Mononuclear cell (primary cell): ENCODE results near the gene HDAC2. TPM values are rescaled to one million over a fixed set of nuclear protein-coding genes. Genes with fewer than 3 reads are reported as not detected.
"Not testable (repeated sequence)": the region's sequence is repeated elsewhere in the genome, so short reads cannot be mapped to it uniquely, and the experiment has no call there.

Source experiments
- H3K27me3 ChIP-seq: 2 replicates; pipeline ENCODE4 v1.6.0; 2011; ENCODE audit warnings: low read length, control low read depth; ENCODE audit not compliant: insufficient read depth
- H3K4me1 ChIP-seq: 2 replicates; pipeline ENCODE4 v1.5.1; 2011; ENCODE audit warnings: mild to moderate bottlenecking, low read length, control low read depth; ENCODE audit not compliant: insufficient read depth
- H3K4me3 ChIP-seq: 2 replicates; pipeline ENCODE4 v1.5.1; 2011; ENCODE audit warnings: mild to moderate bottlenecking, low read length, moderate library complexity
- H3K9me3 ChIP-seq: 2 replicates; pipeline ENCODE4 v1.5.1; 2011; ENCODE audit warnings: low read depth, mild to moderate bottlenecking, control low read depth, low read length
- total RNA-seq: library from RNA; depleted of rRNA; stranded (reverse); fragments of >200 nt; gene quantifications from one replicate; pipeline ENCODE4 v1.2.3, GENCODE V29; 2012

Gene HDAC2
- total RNA-seq, 1 donor, result 33.6 TPM

GRCh38 chr6:113949499-113949898, 21.4 kb downstream of the HDAC2 start:
- H3K4me1 ChIP-seq, result no peaks in the 10 kb centered on the region

GRCh38 chr6:113944701-113945100, 26.2 kb downstream of the HDAC2 start:
- no peak overlapping the region for H3K4me3 ChIP-seq
- H3K9me3 ChIP-seq, result no peaks in the 10 kb centered on the region
- no peaks in the 10 kb centered on the region for H3K27me3 ChIP-seq
- H3K4me1 ChIP-seq, result no peaks in the 10 kb centered on the region

More at GRCh38 chr6:113949499-113949898, 21.4 kb downstream of the HDAC2 start:
- Histone ChIP-seq H3K4me3 (no peak overlapping the region), H3K9me3 (no peaks in the 10 kb centered on the region), H3K27me3 (no peaks in the 10 kb centered on the region)

- Histone ChIP-seq H3K9me3 (no peaks in the 10 kb centered on the region), H3K4me1 (no peaks in the 10 kb centered on the region), H3K27me3 (no peaks in the 10 kb centered on the region), H3K4me3 (no peak overlapping the region)
Measured at GRCh38 chr6:113939825-113940224, 31.1 kb downstream of the HDAC2 start.

DNA sequence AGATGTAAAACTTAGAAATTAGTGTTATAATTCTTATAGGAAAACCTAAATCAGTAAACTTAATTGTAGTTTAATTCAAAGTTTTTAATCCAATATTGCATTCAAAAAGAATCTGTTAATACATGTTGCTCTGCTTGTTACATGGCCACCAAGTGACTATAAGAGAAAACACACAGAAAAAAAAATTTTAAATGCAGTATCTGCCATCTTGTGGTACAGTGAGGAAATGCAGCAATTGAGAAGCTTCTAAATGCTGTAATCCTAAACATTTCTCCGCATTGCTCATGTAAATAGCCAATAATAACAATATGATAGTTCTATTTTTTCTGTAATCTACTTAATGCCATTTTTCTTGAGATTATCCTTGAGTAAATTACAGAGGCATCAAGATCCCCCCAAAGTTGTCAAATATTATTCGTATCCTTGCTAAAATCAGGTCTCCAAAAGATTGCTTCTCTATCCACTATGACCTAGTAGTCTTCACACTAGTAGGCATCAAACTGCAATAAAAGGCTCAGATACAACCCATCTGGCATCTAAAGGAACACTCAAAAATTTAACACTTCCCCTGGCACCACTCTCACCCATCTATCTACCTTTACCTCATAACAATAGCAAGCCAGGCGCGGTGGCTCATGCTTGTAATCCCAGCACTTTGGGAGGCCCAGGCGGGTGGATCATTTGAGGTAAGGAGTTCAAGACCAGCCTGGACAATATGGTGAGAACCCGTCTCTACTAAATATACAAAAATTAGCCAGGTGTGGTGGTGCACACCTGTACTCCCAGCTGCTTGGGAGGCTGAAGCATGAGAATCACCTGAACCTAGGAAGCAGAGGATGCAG, 34.6 kb downstream of the HDAC2 start:
- Histone ChIP-seq H3K4me1 (no peaks in the 10 kb centered on the region), H3K4me3 (no peak overlapping the region)

DNA sequence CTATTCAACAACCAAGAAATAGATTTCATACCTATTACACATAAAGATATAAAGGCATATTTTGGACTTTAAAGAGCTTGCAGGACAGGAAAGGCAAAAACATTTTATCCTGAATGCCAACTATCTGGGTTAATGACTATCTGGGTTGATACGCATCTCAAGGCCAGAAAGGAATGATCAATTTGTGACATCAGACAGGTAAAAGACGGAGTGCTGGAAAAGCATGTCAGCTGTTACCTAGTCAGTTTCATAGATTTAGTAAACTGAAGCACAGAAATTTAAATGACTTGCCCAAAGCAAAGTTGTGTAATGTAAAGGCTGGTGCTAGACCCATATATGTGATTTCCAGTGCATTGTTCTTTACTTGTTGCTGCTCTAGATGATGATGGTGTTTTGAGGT, 36.8 kb downstream of the HDAC2 start:
- H3K4me3 ChIP-seq, result no peak overlapping the region
- peaks cover 8% of the 10 kb centered on the region for H3K9me3 ChIP-seq
- no peaks in the 10 kb centered on the region for H3K4me1 ChIP-seq
- H3K27me3 ChIP-seq, result no peaks in the 10 kb centered on the region

More for the DNA sequence above, 34.6 kb downstream of the HDAC2 start:
- H3K27me3 ChIP-seq, result no peaks in the 10 kb centered on the region
- H3K9me3 ChIP-seq, result no peaks in the 10 kb centered on the region

- H3K27me3 ChIP-seq, H3K4me1 ChIP-seq, H3K4me3 ChIP-seq: not testable (repeated sequence)
- peaks cover 18% of the 10 kb centered on the region for H3K9me3 ChIP-seq
Measured at GRCh38 chr6:113931907-113932306, 39.0 kb downstream of the HDAC2 start.

DNA sequence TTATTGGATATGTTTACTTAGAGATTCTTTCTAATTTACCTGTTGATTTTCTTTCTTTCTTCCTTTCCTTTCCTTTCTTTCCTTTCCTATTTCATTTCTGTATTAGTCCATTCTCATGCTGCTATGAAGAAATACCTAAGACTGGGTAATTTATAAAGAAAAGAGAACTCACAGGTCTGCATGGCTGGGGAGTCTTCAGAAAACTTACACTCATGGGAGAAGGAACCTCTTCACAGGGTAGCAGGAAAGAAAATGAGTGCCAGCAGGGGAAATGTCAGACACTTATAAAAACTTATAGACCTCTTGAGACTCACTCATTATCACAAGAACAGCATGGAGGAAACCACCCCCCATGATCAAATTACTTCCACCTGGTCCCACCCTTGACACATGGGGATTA, 40.8 kb downstream of the HDAC2 start:
- H3K4me1 ChIP-seq, result no peaks in the 10 kb centered on the region
- H3K9me3 ChIP-seq, result peaks cover 18% of the 10 kb centered on the region
- no peaks in the 10 kb centered on the region for H3K27me3 ChIP-seq
- no peak overlapping the region for H3K4me3 ChIP-seq

- no peaks in the 10 kb centered on the region for H3K27me3 ChIP-seq
- no peaks in the 10 kb centered on the region for H3K4me1 ChIP-seq
- no peak overlapping the region for H3K4me3 ChIP-seq
- H3K9me3 ChIP-seq, result peaks cover 18% of the 10 kb centered on the region
Measured at GRCh38 chr6:113927001-113927400, 43.9 kb downstream of the HDAC2 start.

GRCh38 chr6:113925378-113925777, 45.6 kb downstream of the HDAC2 start:
- H3K27me3 ChIP-seq, result no peaks in the 10 kb centered on the region
- H3K4me1 ChIP-seq, result peaks cover 5% of the 10 kb centered on the region
- H3K4me3 ChIP-seq, result no peak overlapping the region
- peaks cover 18% of the 10 kb centered on the region for H3K9me3 ChIP-seq

DNA sequence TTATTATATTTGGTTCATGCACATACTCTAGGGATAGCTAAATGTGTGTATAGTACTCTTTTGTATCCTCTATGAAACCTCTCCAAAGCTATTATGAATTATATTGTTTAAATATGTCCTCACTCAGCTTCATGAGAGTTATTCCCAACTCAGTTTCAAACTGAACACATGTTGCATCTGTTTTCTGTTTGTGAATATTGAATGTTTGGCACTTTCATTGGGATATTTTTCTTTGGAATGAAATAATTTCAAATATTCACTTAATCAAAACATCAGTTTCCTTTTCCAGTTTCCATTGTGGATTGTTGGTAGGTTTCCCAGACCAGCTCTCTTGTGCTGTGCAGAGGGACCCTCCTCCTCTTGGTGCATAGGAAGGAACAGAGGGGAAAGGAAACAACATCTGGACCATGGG, 46.6 kb downstream of the HDAC2 start:
- Histone ChIP-seq H3K27me3 (no peaks in the 10 kb centered on the region), H3K9me3 (peaks cover 11% of the 10 kb centered on the region), H3K4me3 (no peak overlapping the region), H3K4me1 (peaks cover 5% of the 10 kb centered on the region)

GRCh38 chr6:113923526-113923925, 47.4 kb downstream of the HDAC2 start:
- Histone ChIP-seq H3K27me3 (no peaks in the 10 kb centered on the region), H3K4me1 (peaks cover 5% of the 10 kb centered on the region), H3K9me3 (peaks cover 4% of the 10 kb centered on the region), H3K4me3 (no peak overlapping the region)

- Histone ChIP-seq H3K4me1 (peaks cover 5% of the 10 kb centered on the region), H3K9me3 (no peaks in the 10 kb centered on the region), H3K4me3 (no peak overlapping the region), H3K27me3 (no peaks in the 10 kb centered on the region)
Measured at GRCh38 chr6:113921299-113921904, 49.5 kb downstream of the HDAC2 start.

GRCh38 chr6:113920663-113921267, 50.2 kb downstream of the HDAC2 start:
- Histone ChIP-seq H3K27me3 (no peaks in the 10 kb centered on the region), H3K4me3 (no peak overlapping the region), H3K4me1 (peaks cover 5% of the 10 kb centered on the region), H3K9me3 (no peaks in the 10 kb centered on the region)

- not testable (repeated sequence) for H3K4me3 ChIP-seq, H3K4me1 ChIP-seq, H3K9me3 ChIP-seq, H3K27me3 ChIP-seq
Measured at GRCh38 chr6:113910285-113910684, 60.7 kb downstream of the HDAC2 start.

GRCh38 chr6:113909224-113909856, 61.6 kb downstream of the HDAC2 start:
- no peaks in the 10 kb centered on the region for H3K27me3 ChIP-seq
- no peak overlapping the region for H3K4me3 ChIP-seq
- no peaks in the 10 kb centered on the region for H3K4me1 ChIP-seq
- no peaks in the 10 kb centered on the region for H3K9me3 ChIP-seq
